ENCODE data around the gene EFNA1.

DNA sequence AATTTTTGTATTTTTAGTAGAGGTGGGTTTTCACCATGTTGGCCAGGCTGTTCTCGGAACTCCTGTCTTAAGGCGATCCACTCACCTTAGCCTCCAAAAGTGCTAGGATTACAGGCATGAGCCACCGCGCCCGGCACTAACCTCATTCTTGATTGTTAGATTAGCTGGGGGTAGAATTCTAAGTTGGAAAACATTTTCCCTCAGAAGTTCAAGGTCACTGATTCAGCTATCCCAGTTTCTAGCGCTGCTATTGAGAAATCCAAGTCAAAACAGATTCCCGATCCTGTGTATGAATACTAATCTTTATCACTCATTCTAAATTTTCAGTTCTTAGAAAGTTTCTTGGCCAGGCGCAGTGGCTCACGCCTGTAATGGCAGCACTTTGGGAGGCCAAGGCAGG lies 24.4 kb upstream of the EFNA1 start:
- TF ChIP-seq, protein P1, sequence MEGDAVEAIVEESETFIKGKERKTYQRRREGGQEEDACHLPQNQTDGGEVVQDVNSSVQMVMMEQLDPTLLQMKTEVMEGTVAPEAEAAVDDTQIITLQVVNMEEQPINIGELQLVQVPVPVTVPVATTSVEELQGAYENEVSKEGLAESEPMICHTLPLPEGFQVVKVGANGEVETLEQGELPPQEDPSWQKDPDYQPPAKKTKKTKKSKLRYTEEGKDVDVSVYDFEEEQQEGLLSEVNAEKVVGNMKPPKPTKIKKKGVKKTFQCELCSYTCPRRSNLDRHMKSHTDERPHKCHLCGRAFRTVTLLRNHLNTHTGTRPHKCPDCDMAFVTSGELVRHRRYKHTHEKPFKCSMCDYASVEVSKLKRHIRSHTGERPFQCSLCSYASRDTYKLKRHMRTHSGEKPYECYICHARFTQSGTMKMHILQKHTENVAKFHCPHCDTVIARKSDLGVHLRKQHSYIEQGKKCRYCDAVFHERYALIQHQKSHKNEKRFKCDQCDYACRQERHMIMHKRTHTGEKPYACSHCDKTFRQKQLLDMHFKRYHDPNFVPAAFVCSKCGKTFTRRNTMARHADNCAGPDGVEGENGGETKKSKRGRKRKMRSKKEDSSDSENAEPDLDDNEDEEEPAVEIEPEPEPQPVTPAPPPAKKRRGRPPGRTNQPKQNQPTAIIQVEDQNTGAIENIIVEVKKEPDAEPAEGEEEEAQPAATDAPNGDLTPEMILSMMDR (conservative IDR thresholded peaks at IDR 0.05 in 1 of 2, IDR thresholded peaks at IDR 0.05 in 1 of 2; ENCODE audit: extremely low read depth in 1 of 2, insufficient read depth in 1 of 2, low read depth in 1 of 2, low read length in 2 of 2): no peak
- no peak for TF ChIP-seq EZH2 (IDR thresholded peaks at IDR 0.05; ENCODE audit: borderline replicate concordance, low read length)

Measured in mammary epithelial cell (primary cell).